ENCODE data around the gene C3orf80.
A peak's percentile ranks its signal among the peaks of the same experiment; 100 is the strongest.
"Not testable (repeated sequence)": the region's sequence is repeated elsewhere in the genome, so short reads cannot be mapped to it uniquely, and the experiment has no call there.

Gene C3orf80

GRCh38 chr3:160225176-160226025 is at the start of gene C3orf80:
Gene C3orf80, plus strand, starts transcription at chr3:160225422. Its CDS starts 214 bp downstream, at chr3:160225636.
- DNase-seq, result peak; percentile 69

DNA sequence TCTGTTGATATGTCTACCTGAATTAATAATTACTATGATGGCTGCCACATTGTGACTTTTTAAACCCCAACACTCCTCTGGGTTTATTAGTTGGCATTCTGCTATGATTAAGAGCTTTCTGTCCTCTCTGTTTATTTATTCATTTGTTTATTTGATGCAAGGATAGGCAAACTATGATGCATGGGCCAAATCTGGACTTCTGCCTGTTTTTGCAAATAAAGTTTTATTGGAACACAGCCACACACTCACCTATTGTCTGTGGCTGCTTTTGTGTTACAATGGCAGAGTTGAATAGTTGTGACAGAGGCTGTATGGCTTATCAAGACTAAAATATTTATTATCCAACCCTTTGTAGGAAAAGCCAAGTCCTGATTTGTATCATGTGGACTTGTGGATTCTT is 48.3 kb upstream of the C3orf80 start:
- no peak for DNase-seq

- DNase-seq, result not testable (repeated sequence)
These were observed 46.6 kb upstream of the C3orf80 start for GRCh38 chr3:160178661-160179060.

GRCh38 chr3:160179403-160179802 is 45.8 kb upstream of the C3orf80 start:
- DNase-seq, result not testable (repeated sequence)

GRCh38 chr3:160179906-160180305 is 45.3 kb upstream of the C3orf80 start:
- DNase-seq, result no peak

DNA sequence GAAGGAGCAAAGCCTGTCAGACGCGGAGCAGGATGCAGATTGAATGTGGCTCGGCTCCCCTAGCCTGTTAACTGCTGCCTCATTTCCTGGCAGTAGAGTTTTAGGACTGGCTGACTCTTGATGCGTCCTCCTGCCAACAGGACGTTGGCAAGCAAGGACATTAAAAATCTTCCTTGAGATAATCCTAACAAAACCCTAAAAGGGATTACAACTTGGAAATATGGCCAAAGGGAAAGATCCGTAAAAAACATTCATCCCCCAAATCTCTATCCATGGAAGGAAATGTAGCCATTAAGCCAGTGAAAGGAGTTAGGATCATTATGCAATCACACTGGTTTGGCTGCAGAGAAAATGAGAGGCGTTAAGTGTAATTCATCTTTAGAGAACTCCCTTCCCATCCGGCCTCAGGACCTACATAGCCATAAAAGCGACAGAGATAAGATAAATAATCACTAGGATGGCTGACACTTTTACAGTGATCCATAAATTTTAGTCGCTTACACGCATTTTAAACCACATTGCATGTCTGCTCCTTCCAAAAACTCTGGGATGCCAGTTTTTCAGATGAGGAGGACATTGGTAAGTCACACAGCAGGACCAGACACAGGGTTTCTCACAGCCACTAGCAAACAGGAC is 44.5 kb upstream of the C3orf80 start:
- no peak for DNase-seq

GRCh38 chr3:160183345-160184076 is 41.7 kb upstream of the C3orf80 start:
- no peak for DNase-seq

- no peak for DNase-seq
These were observed 40.6 kb upstream of the C3orf80 start for GRCh38 chr3:160184655-160185054.

GRCh38 chr3:160185751-160186150 is 39.5 kb upstream of the C3orf80 start:
- DNase-seq, result no peak

GRCh38 chr3:160187288-160187687 is 37.9 kb upstream of the C3orf80 start:
- no peak for DNase-seq

- DNase-seq, result no peak
These were observed 32.8 kb upstream of the C3orf80 start for GRCh38 chr3:160192310-160193029.

GRCh38 chr3:160193644-160194192 is 31.5 kb upstream of the C3orf80 start:
- no peak for DNase-seq

- no peak for DNase-seq
These were observed 30.8 kb upstream of the C3orf80 start for GRCh38 chr3:160194438-160194837.

DNA sequence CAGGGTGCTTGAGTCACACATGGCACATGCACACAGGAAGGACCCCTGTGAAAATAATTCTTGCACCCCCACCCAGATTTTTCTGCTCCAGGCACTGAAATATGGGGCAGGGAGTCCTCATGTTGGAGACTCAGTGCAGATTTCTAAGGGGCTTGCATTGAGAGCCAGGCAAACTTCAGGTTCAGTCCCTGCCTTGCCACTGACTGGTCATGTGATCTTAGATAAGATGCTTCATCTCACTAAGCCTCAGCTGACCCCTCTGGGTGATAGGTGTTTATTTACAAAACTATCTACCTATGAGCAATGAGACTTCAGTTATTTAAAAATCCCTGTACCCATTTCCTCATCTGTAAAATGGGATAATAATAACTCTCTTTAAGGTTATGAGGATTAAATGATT is 30.1 kb upstream of the C3orf80 start:
- DNase-seq, result no peak

DNA sequence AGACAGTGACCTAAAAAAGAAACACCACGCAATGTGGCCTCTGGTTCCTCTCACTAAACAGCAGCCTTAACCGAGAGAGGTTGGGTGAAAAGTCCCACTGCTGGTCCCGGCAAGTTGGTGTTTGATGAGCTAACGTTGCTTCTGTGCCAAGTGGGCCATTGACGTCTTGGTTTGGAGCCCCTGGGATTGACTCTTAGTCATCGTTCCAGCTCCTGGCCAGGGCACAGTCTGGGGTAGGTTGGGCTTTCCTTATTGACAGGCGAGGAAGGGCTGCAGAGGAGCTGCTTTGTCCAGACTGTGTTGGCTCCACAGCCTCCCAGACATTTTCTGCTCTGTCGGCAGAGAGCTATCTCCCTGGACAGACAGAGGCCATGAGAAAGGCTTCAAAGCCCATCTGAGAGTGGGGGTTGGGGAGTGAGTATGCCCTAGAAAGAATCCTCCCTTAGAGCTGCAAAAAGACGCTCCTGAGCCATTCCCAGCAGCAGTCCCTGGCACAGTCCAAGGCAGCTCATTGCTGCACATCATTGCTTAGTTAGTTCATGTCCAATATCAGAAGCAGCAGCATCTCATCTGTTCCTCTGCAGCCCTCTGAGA is 28.6 kb upstream of the C3orf80 start:
- no peak for DNase-seq

GRCh38 chr3:160199108-160199507 is 26.1 kb upstream of the C3orf80 start:
- DNase-seq, result no peak

DNA sequence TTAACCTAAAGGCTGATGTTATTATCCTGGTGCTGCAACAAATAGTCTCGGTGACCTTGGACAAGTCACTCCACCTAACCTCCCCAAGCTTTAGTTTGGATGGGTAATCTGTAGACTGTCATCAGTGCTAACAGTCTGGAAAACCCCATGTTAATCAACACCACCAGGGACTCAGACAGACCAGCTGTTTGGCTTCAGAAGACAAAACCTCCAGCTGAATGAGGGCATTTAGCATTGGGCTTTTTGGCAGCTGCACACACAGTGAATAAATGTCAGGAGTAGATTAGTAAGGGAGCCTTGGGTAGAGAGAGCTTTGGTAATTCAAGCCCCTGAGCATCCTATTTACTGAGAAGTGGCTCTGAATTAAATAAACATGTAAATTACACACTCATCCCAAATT is 24.9 kb upstream of the C3orf80 start:
- DNase-seq, result no peak

DNA sequence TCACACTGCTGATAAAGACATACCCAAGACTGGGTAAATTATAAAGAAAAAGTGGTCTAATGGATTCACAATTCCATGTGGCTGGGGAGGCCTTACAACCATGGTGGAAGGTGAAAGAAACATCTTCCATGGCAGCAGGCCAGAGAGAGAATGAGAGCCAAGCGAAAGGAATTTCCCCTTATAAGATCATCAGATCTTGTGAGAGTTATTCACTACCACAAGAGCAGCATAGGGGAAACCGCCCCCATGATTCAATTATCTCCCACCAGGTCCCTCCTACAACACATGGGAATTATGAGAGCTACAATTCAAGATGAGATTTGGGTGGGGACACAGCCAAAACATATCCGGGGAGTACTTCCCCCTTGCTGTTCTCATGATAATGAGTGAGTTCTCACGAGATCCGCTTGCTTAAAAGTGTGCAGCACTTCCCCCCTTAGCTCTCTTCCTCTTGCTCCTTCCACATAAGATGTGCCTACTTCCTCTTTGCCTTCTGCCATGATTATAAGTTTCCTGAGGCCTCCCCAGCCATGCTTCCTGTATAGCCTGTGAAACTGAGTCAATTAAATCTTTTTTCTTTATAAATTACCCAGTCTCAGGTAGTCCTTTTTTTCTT is 20.7 kb upstream of the C3orf80 start:
- not testable (repeated sequence) for DNase-seq

GRCh38 chr3:160205606-160206005 is 19.6 kb upstream of the C3orf80 start:
- DNase-seq, result no peak

DNA sequence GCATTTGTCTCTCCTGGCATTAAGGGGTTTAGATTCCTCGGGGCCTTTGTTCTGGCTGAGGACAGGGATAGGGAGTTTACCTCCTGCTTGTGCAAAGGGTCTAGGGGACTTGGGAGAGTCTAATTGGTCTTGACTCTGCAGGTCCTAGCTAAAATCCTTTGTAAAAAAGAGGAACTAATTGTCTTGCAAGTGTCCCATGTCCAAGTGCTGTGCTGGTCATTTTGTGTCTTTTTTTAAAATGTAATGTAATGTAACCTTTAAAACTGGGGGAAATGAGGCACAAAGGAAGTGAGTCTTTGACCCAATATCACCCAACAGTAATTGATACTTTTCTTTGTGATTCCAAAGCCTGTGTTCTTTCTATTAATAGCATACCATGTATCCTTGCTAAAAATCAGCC is 14.9 kb upstream of the C3orf80 start:
- no peak for DNase-seq

DNA sequence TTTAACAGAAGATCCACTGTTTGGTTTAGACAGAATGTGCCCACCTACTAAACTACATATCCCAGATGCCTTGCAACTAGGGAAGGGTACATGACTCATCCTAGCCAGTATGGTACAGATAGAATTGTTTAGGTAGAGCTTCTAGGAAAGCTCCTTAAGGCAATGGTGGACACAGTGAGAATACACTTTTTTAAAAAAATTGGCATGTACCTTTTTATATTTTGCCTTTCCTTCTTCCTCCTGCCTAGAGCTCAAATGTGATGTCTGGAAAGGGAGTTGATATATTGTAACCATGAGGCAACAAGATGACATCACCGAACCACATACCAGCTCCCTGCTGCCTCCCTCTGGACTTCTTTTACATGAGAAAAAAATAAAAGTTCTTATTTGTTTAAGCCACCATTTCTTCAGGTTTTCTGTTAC is 14.4 kb upstream of the C3orf80 start:
- no peak for DNase-seq

DNA sequence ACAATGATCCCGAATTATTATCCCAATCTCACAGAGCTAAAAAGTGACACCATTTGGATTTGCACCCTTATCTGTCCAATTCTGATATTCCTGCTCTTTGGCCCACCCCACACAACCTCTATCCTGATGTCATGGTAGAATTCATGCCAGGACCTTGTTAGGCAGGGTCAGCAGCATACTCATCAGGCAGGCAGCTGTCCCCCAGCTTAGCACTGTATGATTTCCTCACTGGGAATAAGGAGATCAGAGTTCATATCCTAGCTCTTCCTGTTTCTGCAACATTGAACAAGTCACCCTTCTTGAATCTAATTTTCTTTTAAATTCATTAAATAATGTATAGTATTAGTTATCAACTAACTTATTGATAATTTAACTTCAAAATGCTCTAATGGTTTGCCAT is 12.0 kb upstream of the C3orf80 start:
- no peak for DNase-seq

All from stimulated activated CD4-positive, alpha-beta T cell treated with anti-CD3 and anti-CD28 coated beads, Interleukin-15, amount 100 ng/mL, for 24 hours (primary cell).